G401.6 (cell line): Measurements from ENCODE around the gene SLC29A3.

Source experiments
- FAIRE-seq: peaks from 2 replicates; lab custom pipeline; 2012; peaks lifted over from hg19 to GRCh38; lab: Jason Lieb, UNC

The SLC29A3 gene

GRCh38 chr10:71393841-71394475, 74.9 kb downstream of the SLC29A3 start:
- no peak for FAIRE-seq

GRCh38 chr10:71394926-71395562, 76.0 kb downstream of the SLC29A3 start:
- no peak for FAIRE-seq

GRCh38 chr10:71395621-71396020, 76.6 kb downstream of the SLC29A3 start:
- no peak for FAIRE-seq

GRCh38 chr10:71396084-71396710, 77.1 kb downstream of the SLC29A3 start:
- no peak for FAIRE-seq

- no peak for FAIRE-seq
Measured at GRCh38 chr10:71396711-71397295, 77.7 kb downstream of the SLC29A3 start, which contains the start of gene CDH23. Gene CDH23 (plus strand): TSS chr10:71396920. CDS start chr10:71439832, 42,912 bp downstream.

GRCh38 chr10:71397296-71398212, 78.5 kb downstream of the SLC29A3 start:
- no peak for FAIRE-seq

- no peak for FAIRE-seq
Measured at GRCh38 chr10:71398976-71399375, 79.9 kb downstream of the SLC29A3 start.

GRCh38 chr10:71399946-71400345, 80.9 kb downstream of the SLC29A3 start:
- no peak for FAIRE-seq

- FAIRE-seq, result no peak
Measured at GRCh38 chr10:71401056-71401455, 82.0 kb downstream of the SLC29A3 start.

GRCh38 chr10:71402005-71402404, 82.9 kb downstream of the SLC29A3 start:
- no peak for FAIRE-seq

- FAIRE-seq, result no peak
Measured at GRCh38 chr10:71404503-71405295, 85.6 kb downstream of the SLC29A3 start.

GRCh38 chr10:71406878-71407277, 87.8 kb downstream of the SLC29A3 start:
- FAIRE-seq, result no peak

- no peak for FAIRE-seq
Measured at GRCh38 chr10:71408436-71409225, 89.6 kb downstream of the SLC29A3 start.

- FAIRE-seq, result no peak
Measured at GRCh38 chr10:71409516-71410104, 90.6 kb downstream of the SLC29A3 start.
